ENCODE data around the gene GFPT1.

DNA sequence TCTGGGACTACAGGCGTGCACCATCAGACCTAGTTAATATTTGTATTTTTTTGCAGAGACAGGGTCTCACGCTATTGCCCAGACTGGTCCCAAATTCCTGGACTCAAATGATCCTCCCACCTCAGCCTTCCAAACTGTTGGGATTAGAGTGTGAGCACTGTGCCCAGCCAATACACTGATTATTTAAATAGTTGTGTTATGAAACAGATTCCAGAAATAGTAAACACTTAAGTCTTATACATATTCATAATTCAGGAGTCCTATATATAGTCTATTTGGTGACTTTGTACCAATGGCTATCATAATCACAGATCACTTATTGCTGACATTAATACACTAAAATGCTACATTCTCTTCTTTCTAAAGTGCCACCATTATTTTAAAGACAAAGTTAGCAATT lies 37.4 kb upstream of the GFPT1 start:
- TF ChIP-seq, protein P1, sequence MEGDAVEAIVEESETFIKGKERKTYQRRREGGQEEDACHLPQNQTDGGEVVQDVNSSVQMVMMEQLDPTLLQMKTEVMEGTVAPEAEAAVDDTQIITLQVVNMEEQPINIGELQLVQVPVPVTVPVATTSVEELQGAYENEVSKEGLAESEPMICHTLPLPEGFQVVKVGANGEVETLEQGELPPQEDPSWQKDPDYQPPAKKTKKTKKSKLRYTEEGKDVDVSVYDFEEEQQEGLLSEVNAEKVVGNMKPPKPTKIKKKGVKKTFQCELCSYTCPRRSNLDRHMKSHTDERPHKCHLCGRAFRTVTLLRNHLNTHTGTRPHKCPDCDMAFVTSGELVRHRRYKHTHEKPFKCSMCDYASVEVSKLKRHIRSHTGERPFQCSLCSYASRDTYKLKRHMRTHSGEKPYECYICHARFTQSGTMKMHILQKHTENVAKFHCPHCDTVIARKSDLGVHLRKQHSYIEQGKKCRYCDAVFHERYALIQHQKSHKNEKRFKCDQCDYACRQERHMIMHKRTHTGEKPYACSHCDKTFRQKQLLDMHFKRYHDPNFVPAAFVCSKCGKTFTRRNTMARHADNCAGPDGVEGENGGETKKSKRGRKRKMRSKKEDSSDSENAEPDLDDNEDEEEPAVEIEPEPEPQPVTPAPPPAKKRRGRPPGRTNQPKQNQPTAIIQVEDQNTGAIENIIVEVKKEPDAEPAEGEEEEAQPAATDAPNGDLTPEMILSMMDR (optimal IDR thresholded peaks at IDR 0.05 in 1 of 3, IDR thresholded peaks at IDR 0.05 in 1 of 3, conservative IDR thresholded peaks at IDR 0.05 in 1 of 3; ENCODE audit: extremely low read depth in 1 of 3, insufficient read depth in 2 of 3, low read length in 3 of 3) = no peak
- TF ChIP-seq EZH2 (IDR thresholded peaks at IDR 0.05; ENCODE audit: low read length) = no peak

Data from keratinocyte (primary cell).